ENCODE data around the gene TLR5. TPM values are rescaled to one million over a fixed set of nuclear protein-coding genes. Genes with fewer than 3 reads are reported as not detected.

TLR5 gene
- total RNA-seq, 1 donor from 2014 or later: 15.5 TPM

DNA sequence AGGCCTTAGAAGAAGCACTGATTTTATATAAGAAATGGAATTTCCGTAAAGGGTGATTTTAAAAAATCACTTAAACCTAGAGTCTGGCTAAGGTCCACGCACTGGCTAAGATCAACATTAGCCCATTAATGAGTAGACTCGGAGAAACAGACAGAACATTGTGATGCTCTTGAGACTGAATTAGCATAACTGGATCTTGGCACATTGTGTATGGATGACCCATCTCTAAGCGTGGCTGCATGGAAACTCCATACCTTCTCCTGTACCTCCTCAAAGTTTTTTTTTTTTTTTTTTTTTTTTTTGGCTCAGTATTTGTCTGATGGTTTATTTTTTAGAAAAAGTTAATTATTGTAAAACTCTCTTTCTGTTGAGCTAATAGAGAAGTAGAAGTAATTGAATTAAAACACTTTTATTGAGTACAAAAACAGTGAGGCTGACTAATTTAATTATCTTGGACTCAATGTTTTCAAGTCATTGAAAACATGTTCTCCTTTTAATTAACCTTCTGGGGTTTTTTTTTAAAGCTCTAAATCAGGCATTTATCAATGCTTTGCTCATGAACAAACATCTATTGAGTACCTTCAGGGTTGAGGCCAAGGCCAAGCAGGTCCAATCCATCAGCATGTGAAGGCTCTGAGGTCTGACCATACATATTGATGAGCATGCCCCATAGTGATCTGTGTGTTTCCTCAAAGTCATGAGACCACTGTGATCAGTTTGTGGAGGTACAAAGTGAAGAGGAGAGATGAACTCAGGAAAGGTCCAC, 74.0 kb downstream of the TLR5 start:
- DNase-seq (ENCODE audit: low spot score): no peak

DNA sequence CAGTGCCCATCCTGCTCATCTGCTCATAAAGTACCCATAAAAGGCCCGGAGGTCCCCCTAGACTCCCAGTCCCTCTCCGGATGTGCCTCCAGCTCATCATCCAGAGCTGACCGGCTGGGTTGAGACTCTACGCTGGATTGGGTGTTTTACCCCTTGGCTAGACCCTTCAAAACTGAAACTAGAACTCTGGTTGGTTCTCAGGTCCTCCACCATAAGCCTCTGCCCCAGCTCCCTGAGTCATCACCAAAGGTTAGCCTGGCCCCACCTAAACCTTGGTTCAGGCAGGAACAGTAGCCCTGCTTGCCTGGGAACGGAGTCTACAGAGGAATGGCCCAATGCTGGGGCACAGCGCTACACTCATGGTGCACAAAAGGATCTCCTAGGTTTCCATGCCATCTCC, 75.1 kb downstream of the TLR5 start:
- no peak for DNase-seq (ENCODE audit: low spot score)

GRCh38 chr1:223066415-223066814, 76.6 kb downstream of the TLR5 start:
- no peak for DNase-seq (ENCODE audit: low spot score)

DNA sequence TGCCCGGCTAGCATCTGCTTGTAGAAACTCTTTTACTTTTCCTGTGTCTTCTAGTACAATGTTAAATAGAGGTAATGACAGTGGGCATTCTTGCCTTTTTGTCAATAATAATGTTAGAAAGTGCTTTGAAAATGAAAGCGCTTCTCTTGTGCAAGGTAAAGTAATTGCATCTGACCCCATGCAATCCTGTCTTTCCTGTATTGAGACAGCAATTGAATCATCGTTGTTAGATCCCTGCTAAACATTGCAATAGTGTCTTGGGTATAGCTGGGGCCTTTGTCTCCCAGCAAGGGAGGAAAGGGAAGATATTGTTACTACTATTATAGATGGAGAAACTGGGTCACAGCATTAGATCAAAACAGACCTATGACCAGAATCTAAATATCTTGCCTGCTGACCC, 80.9 kb downstream of the TLR5 start:
- DNase-seq (ENCODE audit: low spot score): no peak

GRCh38 chr1:223059526-223059925, 83.5 kb downstream of the TLR5 start:
- DNase-seq (ENCODE audit: low spot score): no peak

Other genes starting within 250 kb of the TLR5 start
- gene SUSD4, start 220.9 kb upstream of the TLR5 start, total RNA-seq: 3.4 TPM